Activated CD8-positive, alpha-beta memory T cell treated with anti-CD3 and anti-CD28 coated beads, Interleukin-2, amount 50 U/mL, for 24 hours (primary cell): Measurements from ENCODE around the gene ASTN1.

Experiments
- DNase-seq: peaks from one replicate; pipeline ENCODE4 v3.0.0-alpha.2; 2020; ENCODE audit errors: extremely low read depth

The ASTN1 gene

DNA sequence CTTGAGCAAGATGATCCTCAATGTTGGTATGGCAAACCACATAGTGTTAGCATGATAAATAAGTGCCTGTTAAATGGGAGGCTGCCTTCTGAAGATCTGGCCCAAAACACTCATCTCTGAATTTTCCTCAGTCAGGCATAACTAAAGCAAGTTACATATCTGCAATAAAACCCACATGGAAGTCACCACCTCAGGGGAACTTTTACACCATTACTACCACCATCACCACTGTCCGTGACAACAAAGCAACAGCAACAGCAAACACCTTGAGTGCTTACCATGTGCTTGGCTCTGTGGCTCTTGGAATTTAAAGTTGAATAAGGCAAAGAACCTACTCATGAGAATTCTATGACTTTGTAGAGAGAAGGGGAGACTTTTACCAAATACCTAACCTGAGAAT lies 233.0 kb downstream of the ASTN1 start:
- DNase-seq, result no peak

DNA sequence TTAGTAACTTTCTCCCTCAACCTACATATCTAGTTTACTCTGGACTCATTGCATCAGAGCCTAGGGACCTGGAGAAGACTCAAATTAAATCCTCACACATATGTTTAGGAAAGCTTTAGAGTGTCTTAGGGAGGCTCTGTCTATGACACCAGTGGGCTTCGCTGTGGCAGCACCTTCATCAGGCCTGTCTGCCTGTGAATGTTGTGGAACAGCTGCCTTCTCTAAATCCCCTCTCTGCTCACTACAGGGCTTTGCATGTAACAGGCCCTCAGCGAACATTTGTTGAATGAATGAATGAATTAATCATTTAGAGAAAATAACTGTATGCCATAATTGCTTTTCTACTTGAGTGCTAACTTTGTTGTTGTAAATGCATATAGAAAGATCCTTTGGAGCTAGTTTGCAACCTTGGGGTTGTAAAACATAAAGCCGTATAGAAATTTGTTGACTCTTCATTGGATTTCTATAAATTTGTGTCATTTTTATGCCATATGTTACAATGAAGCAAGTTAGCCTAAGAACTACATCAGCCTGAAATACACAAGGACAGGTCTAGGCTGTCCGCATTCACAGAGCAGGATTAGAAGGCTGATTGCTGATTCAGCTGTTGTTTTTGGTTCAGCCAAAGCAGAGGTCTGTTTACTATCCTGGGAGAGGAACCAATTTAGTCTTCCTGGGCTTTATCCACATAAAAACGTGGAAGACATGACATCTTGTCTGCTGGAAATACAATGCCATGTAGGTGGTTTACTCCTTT lies 238.0 kb downstream of the ASTN1 start:
- no peak for DNase-seq

- DNase-seq, result no peak
Measured at GRCh38 chr1:176925223-176925622, 239.3 kb downstream of the ASTN1 start.

DNA sequence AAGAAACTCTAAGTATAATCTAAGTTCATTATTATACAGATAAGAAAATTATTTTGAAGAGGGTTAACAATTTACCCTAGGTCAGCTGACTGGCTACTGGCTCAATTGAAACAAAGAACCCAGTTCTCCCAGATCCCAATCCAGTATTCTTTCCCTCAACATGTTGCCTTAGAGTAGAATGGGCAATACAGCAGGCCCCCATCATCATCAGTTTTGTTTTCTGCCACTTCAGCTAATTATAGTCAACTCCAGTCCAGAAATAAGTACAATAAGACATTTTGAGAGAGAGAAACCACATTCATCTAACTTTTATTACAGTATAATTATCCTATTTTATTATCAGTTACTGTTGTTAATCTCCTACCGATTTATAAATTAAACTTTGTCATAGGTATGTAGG lies 241.2 kb downstream of the ASTN1 start:
- DNase-seq, result no peak

- DNase-seq, result no peak
Measured at GRCh38 chr1:176919386-176920378, 244.8 kb downstream of the ASTN1 start.

- DNase-seq, result no peak
Measured at GRCh38 chr1:176905648-176906047, 258.9 kb downstream of the ASTN1 start.

DNA sequence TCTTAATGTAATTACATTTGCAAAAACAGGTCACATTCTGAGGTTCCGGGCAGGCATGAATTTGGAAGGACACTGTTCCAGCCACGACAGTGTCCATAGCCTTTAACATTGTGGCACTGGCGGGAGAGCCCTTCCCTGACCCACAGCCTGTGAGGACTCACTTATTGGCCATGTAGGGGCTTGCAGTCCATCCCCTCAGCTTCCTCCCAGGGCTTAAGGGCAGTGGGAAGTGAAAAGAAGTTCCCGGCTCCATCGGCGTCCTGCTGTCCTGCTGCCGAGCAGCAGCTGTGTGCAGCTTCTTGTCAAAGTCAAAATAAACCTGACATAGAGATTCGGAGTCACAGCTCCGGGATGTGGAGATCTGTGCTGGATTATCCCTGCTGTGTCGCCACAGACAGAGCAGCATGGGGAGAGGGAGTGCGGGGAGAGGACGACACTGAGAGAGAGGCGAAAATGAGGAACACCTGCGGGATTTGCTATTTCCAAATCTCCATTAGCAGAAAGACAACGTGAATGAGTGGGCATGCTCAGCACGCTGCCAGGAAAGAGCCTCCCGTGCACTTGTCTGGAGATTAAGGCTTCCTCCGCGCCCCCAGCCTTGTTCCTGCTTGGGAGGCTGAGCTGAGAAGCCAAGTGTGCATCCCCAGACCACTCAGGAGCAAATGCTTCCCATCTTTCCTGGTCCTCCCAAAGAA lies 260.3 kb downstream of the ASTN1 start:
- no peak for DNase-seq

GRCh38 chr1:176903474-176903873 lies 261.0 kb downstream of the ASTN1 start:
- DNase-seq, result no peak

- DNase-seq, result no peak
Measured at GRCh38 chr1:176899321-176899720, 265.2 kb downstream of the ASTN1 start.

GRCh38 chr1:176897350-176898236 lies 266.9 kb downstream of the ASTN1 start:
- DNase-seq, result no peak

DNA sequence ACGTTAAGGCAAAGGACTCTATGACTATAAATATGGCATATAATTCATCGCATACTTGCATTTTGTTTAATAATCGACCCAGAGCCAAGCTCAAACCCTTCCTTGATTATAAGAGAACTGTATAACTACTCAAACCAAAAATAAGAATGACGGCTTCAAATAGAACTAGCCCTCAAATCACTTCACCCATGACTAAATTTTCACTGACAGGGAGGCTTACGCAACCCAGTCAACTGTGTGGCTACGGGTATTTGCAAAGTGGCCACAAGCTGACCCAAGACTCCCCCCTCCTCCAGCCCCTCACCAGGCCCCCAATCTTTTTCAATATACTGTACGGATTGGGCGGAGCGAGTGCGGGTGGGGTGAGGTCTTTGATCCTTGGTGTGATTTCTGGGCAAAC lies 268.3 kb downstream of the ASTN1 start:
- no peak for DNase-seq

DNA sequence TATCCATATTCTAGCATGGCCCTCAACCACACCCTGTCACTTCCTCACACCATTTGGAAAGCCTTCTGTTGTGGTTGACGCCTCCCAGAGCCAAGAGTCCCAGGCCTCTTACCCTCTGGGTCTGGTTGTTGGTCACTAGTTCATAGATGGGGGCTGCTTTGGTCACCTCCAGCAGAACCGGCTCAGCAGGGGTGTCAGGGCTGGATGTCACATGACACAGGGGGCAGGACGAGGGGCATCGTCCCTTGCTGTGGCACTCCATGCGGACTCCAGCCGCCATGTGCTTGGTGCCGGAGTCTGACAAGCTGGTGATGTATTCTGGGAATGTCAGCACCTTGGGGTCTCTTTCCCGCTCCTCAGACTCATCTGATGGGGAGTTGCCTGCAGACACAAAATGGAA lies 270.1 kb downstream of the ASTN1 start:
- DNase-seq, result no peak

DNA sequence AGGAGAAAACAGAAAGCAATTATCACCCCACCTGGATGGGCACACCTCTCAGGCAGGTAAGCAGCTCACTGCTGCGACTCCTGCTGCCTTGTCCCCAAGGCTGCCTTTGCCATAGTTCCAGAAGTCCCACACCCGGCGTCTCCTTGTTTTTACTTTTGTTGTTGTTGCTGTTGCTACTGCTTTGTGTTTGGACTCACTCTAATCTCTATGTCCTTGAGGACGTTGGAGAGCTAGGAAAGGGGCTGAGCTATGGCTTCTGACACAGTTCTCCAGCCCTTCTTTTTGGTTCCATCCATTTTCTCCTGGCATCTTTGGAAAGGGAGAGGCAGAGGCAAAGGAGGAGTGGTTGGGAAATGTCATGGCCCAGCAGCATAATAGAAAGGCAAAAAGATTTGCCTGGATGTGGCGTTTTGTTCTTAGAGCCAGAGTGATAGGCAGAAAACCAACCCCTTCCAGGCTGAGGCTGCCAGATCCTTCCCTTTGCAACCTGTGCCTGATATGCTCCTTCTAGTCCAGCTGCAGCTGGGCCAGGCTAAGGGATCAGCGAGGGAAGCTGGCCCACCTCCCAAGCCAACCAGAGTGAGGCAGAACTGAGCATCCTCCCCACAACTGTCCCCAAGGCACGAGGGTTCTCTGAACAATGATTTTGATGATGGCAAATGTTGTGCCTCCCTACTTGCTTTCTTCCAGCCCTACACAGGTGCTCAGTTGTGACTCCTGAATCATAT lies 270.7 kb downstream of the ASTN1 start:
- DNase-seq, result no peak

DNA sequence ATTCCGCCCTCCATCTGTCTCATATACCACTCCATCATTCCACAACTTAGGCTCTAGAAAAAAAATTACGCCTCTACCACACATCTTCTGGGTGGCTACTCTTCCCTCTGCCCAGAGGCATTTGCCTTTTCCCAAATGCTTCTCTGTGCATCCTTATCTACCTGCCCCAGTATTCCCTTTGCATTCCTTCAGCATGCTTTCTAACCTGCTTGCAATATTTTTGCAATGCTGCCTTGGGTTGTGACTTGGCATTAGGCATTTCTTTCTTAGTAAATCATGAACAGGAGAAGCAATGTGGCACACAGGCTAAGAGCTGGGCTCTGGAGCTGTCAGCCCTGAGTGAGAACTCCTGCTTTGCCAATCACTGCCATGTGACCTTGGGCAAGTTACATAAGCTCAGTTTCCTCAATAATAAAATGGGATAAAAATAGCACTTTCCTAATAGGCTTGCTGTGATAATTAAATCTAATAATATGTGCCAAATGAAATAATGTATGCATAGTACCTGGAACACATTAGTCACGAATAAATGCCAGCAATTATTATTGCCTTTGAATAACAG lies 276.0 kb downstream of the ASTN1 start:
- no peak for DNase-seq

- DNase-seq, result no peak
Measured at GRCh38 chr1:176885751-176886150, 278.8 kb downstream of the ASTN1 start.

GRCh38 chr1:176885341-176885740 lies 279.2 kb downstream of the ASTN1 start:
- no peak for DNase-seq

DNA sequence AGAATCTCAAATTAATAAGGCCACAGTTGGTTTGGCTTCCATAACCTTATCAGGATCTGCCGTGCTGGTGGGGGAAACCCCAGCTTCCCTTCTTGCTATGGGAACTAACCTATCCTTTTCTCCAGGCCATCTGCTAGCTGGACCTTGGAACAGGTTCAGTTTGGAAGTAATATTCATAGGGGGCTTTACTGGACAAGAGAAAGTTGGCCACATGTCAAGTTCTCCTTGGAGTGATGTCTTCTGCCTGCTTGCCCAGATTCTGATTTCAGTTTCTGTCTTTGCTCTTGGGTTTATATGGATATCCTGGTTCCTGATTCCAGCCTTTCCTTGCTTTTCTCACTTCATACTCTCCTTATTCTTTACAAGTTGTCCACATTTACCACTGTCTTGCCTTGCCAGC lies 279.6 kb downstream of the ASTN1 start:
- DNase-seq, result no peak

DNA sequence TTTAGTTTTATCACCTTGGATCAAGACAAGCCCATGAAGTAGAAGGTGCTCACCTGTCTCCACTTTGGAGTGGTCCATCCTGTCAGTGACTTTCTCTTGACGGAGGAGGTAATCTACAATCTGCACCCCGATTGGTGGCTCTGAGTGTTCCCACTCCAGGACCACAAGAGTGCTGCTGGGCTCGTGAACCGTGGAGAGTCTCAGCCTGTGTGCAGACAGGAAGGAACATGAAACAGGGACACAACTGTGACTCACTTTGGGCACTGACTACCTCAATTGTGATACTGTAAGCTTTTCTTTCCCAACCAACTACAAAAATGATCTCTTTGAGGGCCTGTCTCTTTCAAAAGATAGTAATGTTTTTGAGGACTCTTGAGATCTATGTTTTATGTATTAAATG lies 280.2 kb downstream of the ASTN1 start:
- DNase-seq, result no peak

DNA sequence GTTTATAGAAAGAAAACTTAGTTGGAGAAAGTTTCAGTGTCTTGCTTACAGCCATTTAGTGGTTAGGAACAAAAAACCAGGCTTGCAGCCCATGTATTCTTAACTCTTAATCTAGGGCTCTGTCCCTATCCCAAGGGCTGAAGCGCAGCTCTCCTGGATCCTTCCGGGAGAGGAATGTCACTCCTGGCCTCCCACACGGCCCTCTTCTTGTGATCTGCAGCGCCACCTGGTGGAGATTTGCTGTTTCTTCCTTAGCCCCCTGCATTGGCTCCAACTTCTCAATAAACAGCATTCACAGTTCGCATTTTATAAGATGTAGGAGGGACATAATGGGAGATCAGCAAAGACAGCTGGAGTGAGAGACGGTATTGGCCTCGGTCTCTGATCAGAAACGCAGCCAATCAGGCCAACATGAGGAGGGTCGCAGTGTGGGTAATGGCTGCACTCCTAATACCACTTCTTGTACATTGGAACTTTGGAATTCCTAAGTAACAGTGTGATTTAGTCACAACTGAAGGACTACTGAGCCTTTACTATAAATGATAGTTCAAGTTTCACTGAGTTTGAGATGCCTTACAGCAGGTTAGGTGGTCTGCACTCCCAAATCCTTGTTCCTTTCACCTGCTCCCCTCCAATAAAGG lies 283.4 kb downstream of the ASTN1 start:
- peak; percentile 3 for DNase-seq
